Measurements from ENCODE around the gene CLEC16A.

The CLEC16A gene

GRCh38 chr16:11151156-11151884, 207.0 kb downstream of the CLEC16A start:
- no peak for TF ChIP-seq CTCF (IDR thresholded peaks at IDR 0.05)
- H3K9me3 ChIP-seq: no peaks in the 10 kb centered on the region
- H3K4me3 ChIP-seq (ENCODE audit: low read depth in 1 of 2, low read length in 1 of 2): no peak overlapping the region
- peaks cover 0 to 3% of the 10 kb centered on the region in 2 experiments for H3K4me1 ChIP-seq (ENCODE audit: control insufficient read depth in 1 of 2, insufficient read depth in 1 of 2, low read depth in 1 of 2, low read length in 1 of 2)
- peaks cover 17% of the 10 kb centered on the region for H3K36me3 ChIP-seq
- no peak overlapping the region for H3K27ac ChIP-seq
- no peaks in the 10 kb centered on the region for H3K27me3 ChIP-seq

- Histone ChIP-seq H3K27ac (no peak overlapping the region), H3K4me1 (ENCODE audit: control insufficient read depth in 1 of 2, insufficient read depth in 1 of 2, low read depth in 1 of 2, low read length in 1 of 2) (peaks cover 0 to 3% of the 10 kb centered on the region in 2 experiments), H3K36me3 (peaks cover 17% of the 10 kb centered on the region), H3K4me3 (ENCODE audit: low read depth in 1 of 2, low read length in 1 of 2) (no peak overlapping the region), H3K9me3 (no peaks in the 10 kb centered on the region), H3K27me3 (no peaks in the 10 kb centered on the region)
- no peak for TF ChIP-seq CTCF (IDR thresholded peaks at IDR 0.05)
Observed at GRCh38 chr16:11151885-11152629, 207.7 kb downstream of the CLEC16A start.

- H3K9me3 ChIP-seq: no peaks in the 10 kb centered on the region
- H3K4me3 ChIP-seq (ENCODE audit: low read depth in 1 of 2, low read length in 1 of 2): no peak overlapping the region
- no peak overlapping the region for H3K27ac ChIP-seq
- H3K27me3 ChIP-seq: no peaks in the 10 kb centered on the region
- no peak for TF ChIP-seq CTCF (IDR thresholded peaks at IDR 0.05)
- H3K4me1 ChIP-seq (ENCODE audit: control insufficient read depth in 1 of 2, insufficient read depth in 1 of 2, low read depth in 1 of 2, low read length in 1 of 2): peaks cover 0 to 3% of the 10 kb centered on the region in 2 experiments
- H3K36me3 ChIP-seq: peaks cover 17% of the 10 kb centered on the region
Observed at GRCh38 chr16:11152677-11153331, 208.4 kb downstream of the CLEC16A start.

GRCh38 chr16:11155284-11155806, 211.0 kb downstream of the CLEC16A start:
- H3K36me3 ChIP-seq: peaks cover 11% of the 10 kb centered on the region
- H3K4me1 ChIP-seq (ENCODE audit: control insufficient read depth in 1 of 2, insufficient read depth in 1 of 2, low read depth in 1 of 2, low read length in 1 of 2): peaks cover 0 to 3% of the 10 kb centered on the region in 2 experiments
- H3K27me3 ChIP-seq: no peaks in the 10 kb centered on the region
- H3K27ac ChIP-seq: no peak overlapping the region
- no peaks in the 10 kb centered on the region for H3K9me3 ChIP-seq
- no peak overlapping the region for H3K4me3 ChIP-seq (ENCODE audit: low read depth in 1 of 2, low read length in 1 of 2)
- no peak for TF ChIP-seq CTCF (IDR thresholded peaks at IDR 0.05)

GRCh38 chr16:11156401-11156800, 212.0 kb downstream of the CLEC16A start:
- Histone ChIP-seq H3K9me3 (no peaks in the 10 kb centered on the region), H3K27ac (no peak overlapping the region), H3K4me1 (ENCODE audit: control insufficient read depth in 1 of 2, insufficient read depth in 1 of 2, low read depth in 1 of 2, low read length in 1 of 2) (peaks cover 0 to 3% of the 10 kb centered on the region in 2 experiments), H3K4me3 (ENCODE audit: low read depth in 1 of 2, low read length in 1 of 2) (no peak overlapping the region), H3K27me3 (no peaks in the 10 kb centered on the region), H3K36me3 (peaks cover 11% of the 10 kb centered on the region)
- no peak for TF ChIP-seq CTCF (IDR thresholded peaks at IDR 0.05)

Measured in neutrophil (primary cell).